ENCODE results near the gene DDX41.

DNA sequence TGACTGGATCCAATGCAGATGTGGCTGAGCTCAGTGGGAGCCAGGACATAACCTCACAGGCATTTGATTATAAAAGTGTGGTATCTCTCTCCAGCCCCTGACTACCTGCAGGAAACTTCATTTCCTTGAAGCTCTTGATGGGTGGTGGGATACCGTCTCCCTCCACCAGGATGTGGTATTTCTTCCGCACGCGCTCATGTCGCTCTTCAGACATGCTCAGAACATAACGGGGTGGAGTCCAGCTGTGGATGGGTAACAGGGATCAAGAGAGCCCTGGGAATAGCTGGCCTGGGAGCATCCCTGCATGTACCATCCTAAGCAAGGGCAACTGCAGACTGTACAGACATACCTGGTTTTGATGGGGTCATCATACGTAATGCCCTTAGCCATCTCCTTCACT, 1.2 kb downstream of the DDX41 start:
- TF ChIP-seq, protein P1, sequence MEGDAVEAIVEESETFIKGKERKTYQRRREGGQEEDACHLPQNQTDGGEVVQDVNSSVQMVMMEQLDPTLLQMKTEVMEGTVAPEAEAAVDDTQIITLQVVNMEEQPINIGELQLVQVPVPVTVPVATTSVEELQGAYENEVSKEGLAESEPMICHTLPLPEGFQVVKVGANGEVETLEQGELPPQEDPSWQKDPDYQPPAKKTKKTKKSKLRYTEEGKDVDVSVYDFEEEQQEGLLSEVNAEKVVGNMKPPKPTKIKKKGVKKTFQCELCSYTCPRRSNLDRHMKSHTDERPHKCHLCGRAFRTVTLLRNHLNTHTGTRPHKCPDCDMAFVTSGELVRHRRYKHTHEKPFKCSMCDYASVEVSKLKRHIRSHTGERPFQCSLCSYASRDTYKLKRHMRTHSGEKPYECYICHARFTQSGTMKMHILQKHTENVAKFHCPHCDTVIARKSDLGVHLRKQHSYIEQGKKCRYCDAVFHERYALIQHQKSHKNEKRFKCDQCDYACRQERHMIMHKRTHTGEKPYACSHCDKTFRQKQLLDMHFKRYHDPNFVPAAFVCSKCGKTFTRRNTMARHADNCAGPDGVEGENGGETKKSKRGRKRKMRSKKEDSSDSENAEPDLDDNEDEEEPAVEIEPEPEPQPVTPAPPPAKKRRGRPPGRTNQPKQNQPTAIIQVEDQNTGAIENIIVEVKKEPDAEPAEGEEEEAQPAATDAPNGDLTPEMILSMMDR (IDR thresholded peaks at IDR 0.05), result no peak
- TF ChIP-seq POLR2A (IDR thresholded peaks at IDR 0.05), result no peak
- no peak for TF ChIP-seq EP300 (IDR thresholded peaks at IDR 0.05)

All from gastroesophageal sphincter (tissue), 3 donors.